ENCODE data around the gene FGF9.

DNA sequence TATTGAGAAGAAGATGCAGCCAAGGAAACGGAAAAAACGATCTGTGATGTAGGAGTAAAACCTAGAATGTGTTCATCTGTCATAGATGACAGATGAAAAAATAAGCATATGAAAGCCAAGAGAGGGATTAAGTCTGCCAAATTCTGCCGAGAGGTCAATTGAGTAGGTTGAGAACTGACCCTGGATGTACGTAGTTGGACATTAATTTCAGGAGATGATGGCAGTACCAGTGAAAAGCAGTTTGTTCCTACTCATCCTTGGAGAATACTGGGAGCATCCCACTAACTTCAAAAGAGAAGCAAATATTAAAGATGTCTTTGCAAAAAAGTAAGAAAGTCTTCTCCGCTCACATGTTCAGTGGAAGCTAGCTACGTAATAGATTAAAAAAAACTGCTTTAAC is 11.8 kb upstream of the FGF9 start:
- TF ChIP-seq GATA3 (IDR thresholded peaks at IDR 0.05; ENCODE audit: low read depth, low read length): no peak
- no peak for TF ChIP-seq GATA2 (IDR thresholded peaks at IDR 0.05; ENCODE audit: low read depth, low read length)
